Bronchial epithelial cell (primary cell): Measurements from ENCODE around the gene MRPL9. TPM values are rescaled to one million over a fixed set of nuclear protein-coding genes. Genes with fewer than 3 reads are reported as not detected.

Experiments
- DNase-seq: peaks from one replicate; pipeline ENCODE4 v3.0.0-alpha.2; 2010; ENCODE audit warnings: low read depth
- FAIRE-seq: peaks from 2 replicates; lab custom pipeline; 2011; peaks lifted over from hg19 to GRCh38; lab: Jason Lieb, UNC
- H3K27me3 ChIP-seq: 2 replicates; pipeline ENCODE4 v1.5.1; 2011; ENCODE audit warnings: low read length; ENCODE audit not compliant: control insufficient read depth, insufficient read depth
- H3K36me3 ChIP-seq: 2 replicates; pipeline ENCODE4 v1.5.1; 2011; ENCODE audit warnings: low read length; ENCODE audit not compliant: control insufficient read depth, insufficient read depth
- H3K4me3 ChIP-seq: 2 replicates; pipeline ENCODE4 v1.5.1; 2011; ENCODE audit warnings: mild to moderate bottlenecking, low read depth, low read length, control low read depth
- CTCF ChIP-seq: IDR thresholded peaks from 2 replicates; pipeline ENCODE4 v1.5.1; 2011; ENCODE audit warnings: mild to moderate bottlenecking, moderate library complexity, low read length, control low read depth, inconsistent platforms; ENCODE audit not compliant: insufficient read depth, severe bottlenecking
- total RNA-seq: library from RNA; depleted of rRNA; stranded (reverse); fragments of >200 nt; gene quantifications from 2 replicates; pipeline ENCODE4 v1.2.1, GENCODE V29; 2014

The MRPL9 gene
- total RNA-seq, 1 donor from 2014 or later = 83.2 TPM

- no peak for FAIRE-seq
- no peak overlapping the region for H3K4me3 ChIP-seq
- no peak for TF ChIP-seq CTCF
- H3K36me3 ChIP-seq = peaks cover 6% of the 10 kb centered on the region
- DNase-seq = peak; percentile 59
- H3K27me3 ChIP-seq = no peaks in the 10 kb centered on the region
Measured at GRCh38 chr1:151759241-151759640, 4.1 kb downstream of the MRPL9 start.

- Histone ChIP-seq H3K27me3 (no peaks in the 10 kb centered on the region), H3K4me3 (no peak overlapping the region), H3K36me3 (peaks cover 5% of the 10 kb centered on the region)
- no peak for TF ChIP-seq CTCF
- FAIRE-seq = no peak
- DNase-seq = peak; percentile 65
Measured at GRCh38 chr1:151756291-151756690, 7.0 kb downstream of the MRPL9 start.

GRCh38 chr1:151741516-151741915 is 21.8 kb downstream of the MRPL9 start:
- peaks cover 2% of the 10 kb centered on the region for H3K27me3 ChIP-seq
- DNase-seq (no peak), FAIRE-seq (no peak)
- no peak overlapping the region for H3K4me3 ChIP-seq
- no peak for TF ChIP-seq CTCF
- no peaks in the 10 kb centered on the region for H3K36me3 ChIP-seq

- FAIRE-seq (no peak), DNase-seq (peak; percentile 71)
- TF ChIP-seq CTCF = peak; percentile 28
- Histone ChIP-seq H3K4me3 (no peak overlapping the region), H3K36me3 (no peaks in the 10 kb centered on the region), H3K27me3 (peaks cover 2% of the 10 kb centered on the region)
Measured at GRCh38 chr1:151739590-151740355, 23.5 kb downstream of the MRPL9 start.

- Histone ChIP-seq H3K27me3 (peaks cover 2% of the 10 kb centered on the region), H3K4me3 (no peak overlapping the region), H3K36me3 (no peaks in the 10 kb centered on the region)
- no peak for TF ChIP-seq CTCF
- DNase-seq = no peak
- FAIRE-seq = no peak
Measured at GRCh38 chr1:151737479-151737878, 25.8 kb downstream of the MRPL9 start.
